Ascending aorta (tissue), 2 donors: Measurements from ENCODE around the gene PTPRN2. TPM values are rescaled to one million over a fixed set of nuclear protein-coding genes. Genes with fewer than 3 reads are reported as not detected.
A peak's percentile ranks its signal among the peaks of the same experiment; 100 is the strongest.

Experiments used
- DNase-seq, 2 donors: peaks; one replicate each; pipeline ENCODE4 v3.0.0-alpha.2; 2019; ENCODE audit warnings: low spot score in 2 of 2
- H3K27ac ChIP-seq, 2 donors: fragments of 200-600 bp; sonication (generic); one replicate each; pipeline ENCODE4 v1.5.1; 2016 to 2017; ENCODE audit warnings: mild to moderate bottlenecking in 1 of 2
- H3K27me3 ChIP-seq: fragments of 200-600 bp; sonication (generic); one replicate; pipeline ENCODE4 v1.5.1; 2017
- H3K36me3 ChIP-seq, 2 donors: fragments of 200-600 bp; sonication (generic); one replicate each; pipeline ENCODE4 v1.5.1; 2016
- H3K4me1 ChIP-seq, 2 donors: fragments of 200-600 bp; sonication (generic); one replicate each; pipeline ENCODE4 v1.5.1; 2016 to 2017; ENCODE audit warnings: mild to moderate bottlenecking in 1 of 2
- H3K4me3 ChIP-seq, 2 donors: fragments of 200-600 bp; sonication (generic); one replicate each; pipeline ENCODE4 v1.5.1; 2016 to 2017; ENCODE audit warnings: mild to moderate bottlenecking in 1 of 2
- H3K9me3 ChIP-seq, 2 donors: fragments of 200-600 bp; sonication (generic); one replicate each; pipeline ENCODE4 v1.5.1; 2016
- intact Hi-C: fragments of 100-400 bp; cut with DNase I; formaldehyde crosslinking; loops from one replicate; pipeline ENCODE4 v1.15.1; 2023
- total RNA-seq: library from RNA; depleted of rRNA; stranded (reverse); fragments of >200 nt; gene quantifications from one replicate; pipeline ENCODE4 v1.1.0, GENCODE V29; 2016
- TF ChIP-seq, protein P1 (sequence below), 3 experiments: fragments of 200-600 bp in 2 of 3; fragments of 450-650 bp in 1 of 3; sonication (generic) in 2 of 3; IDR thresholded peaks; one replicate each; pipeline ENCODE4 v1.5.1; 2016 to 2019; ENCODE audit warnings: antibody characterized with exemption in 3 of 3, mild to moderate bottlenecking in 1 of 3, moderate library complexity in 1 of 3

The PTPRN2 gene
- total RNA-seq, 1 donor from 2014 or later, result 7.3 TPM

DNA sequence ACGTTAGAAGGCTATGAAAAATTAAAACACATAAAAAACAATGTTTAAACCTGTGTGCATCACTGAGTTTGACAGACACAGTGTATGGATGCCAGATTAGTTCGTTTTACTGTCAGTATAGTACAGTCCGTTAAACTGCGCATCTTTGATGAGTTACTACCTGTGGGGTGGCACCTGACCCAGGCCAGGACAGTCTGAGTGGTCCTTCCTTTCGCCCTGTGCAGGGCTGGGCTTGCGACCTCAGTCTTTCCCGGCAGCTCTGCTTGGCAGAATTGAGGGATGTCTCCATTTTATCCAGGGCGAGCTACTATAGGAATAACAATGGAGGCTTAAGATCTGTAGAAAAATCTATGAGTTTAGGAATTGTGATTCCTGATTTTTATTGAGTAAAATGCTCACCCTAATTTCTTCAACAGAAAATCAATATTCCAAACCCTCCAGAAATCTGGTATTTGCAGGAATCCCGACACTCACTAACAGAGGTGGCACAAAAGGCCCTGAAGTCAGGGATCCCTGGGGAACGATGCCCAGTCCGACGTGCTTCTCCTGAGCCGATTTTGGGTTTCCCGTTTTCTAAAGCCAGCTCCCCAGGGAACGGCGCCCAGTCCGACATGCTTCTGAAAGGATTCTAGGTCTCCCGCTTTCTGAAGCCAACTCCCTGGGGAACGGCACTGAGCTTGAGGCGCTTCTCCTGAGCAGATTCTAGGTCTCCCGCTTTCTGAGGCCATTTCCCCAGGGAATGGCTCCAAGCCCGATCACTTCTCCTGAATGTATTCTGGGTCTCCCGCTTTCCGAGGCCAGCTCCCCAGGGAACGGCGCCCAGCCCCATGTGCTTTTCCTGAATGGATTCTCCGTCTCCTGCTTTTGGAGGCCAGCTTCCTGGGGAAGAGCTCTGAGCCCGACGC, 873.2 kb downstream of the PTPRN2 start:
- no peak overlapping the region for H3K4me3 ChIP-seq
- no peaks in the 10 kb centered on the region for H3K4me1 ChIP-seq
- no peak for DNase-seq
- H3K36me3 ChIP-seq, result no peaks in the 10 kb centered on the region
- no peaks in the 10 kb centered on the region for H3K9me3 ChIP-seq
- TF ChIP-seq, protein P1, sequence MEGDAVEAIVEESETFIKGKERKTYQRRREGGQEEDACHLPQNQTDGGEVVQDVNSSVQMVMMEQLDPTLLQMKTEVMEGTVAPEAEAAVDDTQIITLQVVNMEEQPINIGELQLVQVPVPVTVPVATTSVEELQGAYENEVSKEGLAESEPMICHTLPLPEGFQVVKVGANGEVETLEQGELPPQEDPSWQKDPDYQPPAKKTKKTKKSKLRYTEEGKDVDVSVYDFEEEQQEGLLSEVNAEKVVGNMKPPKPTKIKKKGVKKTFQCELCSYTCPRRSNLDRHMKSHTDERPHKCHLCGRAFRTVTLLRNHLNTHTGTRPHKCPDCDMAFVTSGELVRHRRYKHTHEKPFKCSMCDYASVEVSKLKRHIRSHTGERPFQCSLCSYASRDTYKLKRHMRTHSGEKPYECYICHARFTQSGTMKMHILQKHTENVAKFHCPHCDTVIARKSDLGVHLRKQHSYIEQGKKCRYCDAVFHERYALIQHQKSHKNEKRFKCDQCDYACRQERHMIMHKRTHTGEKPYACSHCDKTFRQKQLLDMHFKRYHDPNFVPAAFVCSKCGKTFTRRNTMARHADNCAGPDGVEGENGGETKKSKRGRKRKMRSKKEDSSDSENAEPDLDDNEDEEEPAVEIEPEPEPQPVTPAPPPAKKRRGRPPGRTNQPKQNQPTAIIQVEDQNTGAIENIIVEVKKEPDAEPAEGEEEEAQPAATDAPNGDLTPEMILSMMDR (IDR thresholded peaks at IDR 0.05), result no peak
- H3K27ac ChIP-seq, result no peak overlapping the region
- H3K27me3 ChIP-seq, result no peaks in the 10 kb centered on the region
- intact Hi-C loops, result no loop called here

DNA sequence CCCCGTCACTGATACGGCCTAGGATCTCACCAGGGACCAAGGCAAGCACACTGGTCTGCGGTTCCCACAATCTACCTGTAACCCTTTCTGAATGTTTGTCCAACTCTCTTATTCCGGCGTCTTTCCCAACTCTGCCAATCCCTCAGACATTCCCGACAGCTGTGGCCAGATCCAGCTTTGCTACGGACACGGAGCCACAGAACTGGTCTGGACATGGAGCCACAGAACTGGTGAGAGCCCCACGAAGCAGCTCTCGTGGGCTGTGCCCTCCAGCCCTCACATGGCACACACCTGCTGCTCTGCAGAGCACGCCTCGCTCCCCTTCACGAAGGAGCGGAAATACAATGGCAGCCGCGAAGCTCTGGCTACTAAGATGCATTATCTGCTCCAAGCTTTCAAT, 874.0 kb downstream of the PTPRN2 start:
- intact Hi-C loops, result no loop called here
- H3K9me3 ChIP-seq, result no peaks in the 10 kb centered on the region
- no peaks in the 10 kb centered on the region for H3K36me3 ChIP-seq
- H3K4me3 ChIP-seq, result no peak overlapping the region
- no peaks in the 10 kb centered on the region for H3K27me3 ChIP-seq
- no peak overlapping the region for H3K27ac ChIP-seq
- DNase-seq, result no peak
- H3K4me1 ChIP-seq, result no peaks in the 10 kb centered on the region
- TF ChIP-seq, protein P1 (IDR thresholded peaks at IDR 0.05), result no peak

DNA sequence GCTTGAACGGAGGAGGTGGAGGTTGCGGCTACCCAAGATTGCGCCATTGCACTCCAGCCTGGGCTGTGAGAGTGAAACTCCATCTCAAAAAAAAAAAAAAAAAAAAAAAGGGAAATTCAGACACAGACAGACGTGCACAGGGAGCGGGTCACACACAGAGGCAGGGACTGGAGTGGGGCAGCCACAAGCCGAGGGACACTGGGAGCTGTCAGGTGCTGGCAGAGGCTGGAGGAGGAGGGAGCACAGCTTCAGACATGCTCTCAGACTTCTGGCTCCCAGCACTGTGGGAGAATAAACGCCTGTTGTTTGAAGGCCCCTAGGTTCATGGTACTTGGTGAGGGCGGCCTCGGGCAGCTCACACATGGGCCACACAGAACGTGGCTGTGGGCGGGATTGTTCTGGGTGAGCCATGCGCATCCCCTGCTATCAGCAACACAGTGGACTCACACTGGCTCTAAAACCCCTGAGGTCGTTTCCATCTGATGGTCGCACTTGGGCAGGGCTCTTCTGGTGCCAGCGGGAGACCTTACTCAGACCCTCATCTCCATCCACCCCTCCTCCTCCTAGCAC, 874.9 kb downstream of the PTPRN2 start:
- no peaks in the 10 kb centered on the region for H3K9me3 ChIP-seq
- intact Hi-C loops, result no loop called here
- no peak overlapping the region for H3K27ac ChIP-seq
- H3K4me1 ChIP-seq, result no peaks in the 10 kb centered on the region
- no peak for DNase-seq
- H3K27me3 ChIP-seq, result no peaks in the 10 kb centered on the region
- H3K36me3 ChIP-seq, result no peaks in the 10 kb centered on the region
- TF ChIP-seq, protein P1 (IDR thresholded peaks at IDR 0.05), result no peak
- H3K4me3 ChIP-seq, result no peak overlapping the region

DNA sequence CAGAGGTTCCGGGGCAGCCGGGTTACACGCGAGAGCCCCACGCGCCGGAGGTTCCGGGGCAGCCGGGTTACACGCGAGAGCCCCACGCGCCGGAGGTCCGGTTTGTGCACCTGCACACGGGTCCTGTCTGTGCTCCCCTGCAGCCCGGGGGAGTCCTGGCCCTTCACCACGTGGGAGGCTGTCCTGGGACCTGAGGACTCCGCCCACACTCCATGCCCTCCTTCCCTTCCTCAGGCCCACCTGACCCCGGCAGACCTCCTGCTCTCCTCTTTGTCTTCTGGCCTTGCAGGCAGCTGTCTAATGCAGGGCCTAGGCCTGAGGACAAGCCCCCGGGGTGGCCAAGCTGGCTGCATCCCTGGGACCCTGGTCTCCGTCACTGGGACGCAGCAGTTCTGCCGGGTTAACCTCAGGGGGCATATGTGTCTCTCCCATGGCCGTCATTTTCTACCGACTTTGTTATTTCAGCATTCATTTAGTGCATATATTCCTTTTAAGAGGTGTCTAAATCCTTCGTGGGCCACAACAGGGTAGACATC, 876.2 kb downstream of the PTPRN2 start:
- Histone ChIP-seq H3K27ac (no peak overlapping the region), H3K9me3 (no peaks in the 10 kb centered on the region), H3K27me3 (no peaks in the 10 kb centered on the region), H3K4me3 (no peak overlapping the region), H3K4me1 (no peaks in the 10 kb centered on the region), H3K36me3 (no peaks in the 10 kb centered on the region)
- peak in 1 of 2 donors; percentile 24 for DNase-seq
- TF ChIP-seq, protein P1 (IDR thresholded peaks at IDR 0.05), result no peak
- intact Hi-C loops, result no loop called here

DNA sequence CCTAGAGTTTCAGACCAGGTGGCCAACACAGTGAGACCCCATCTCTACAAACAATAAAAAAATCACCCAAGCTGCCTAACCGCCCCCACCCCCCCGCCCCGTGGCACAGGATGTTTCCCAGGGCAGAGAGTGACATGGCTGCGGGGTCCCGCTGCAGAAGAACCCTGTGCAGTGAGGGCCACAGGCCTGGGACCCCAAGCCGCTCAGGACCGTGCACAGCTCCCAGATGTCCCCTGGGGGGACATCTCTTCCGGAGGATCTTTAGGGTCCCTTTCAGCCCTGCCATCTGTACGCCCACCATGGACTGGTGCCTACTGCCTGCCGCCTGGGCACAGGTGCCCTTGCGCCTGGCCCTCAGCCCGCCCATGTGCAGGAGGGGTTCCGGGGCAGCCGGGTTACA, 877.2 kb downstream of the PTPRN2 start:
- no peaks in the 10 kb centered on the region for H3K4me1 ChIP-seq
- H3K36me3 ChIP-seq, result no peaks in the 10 kb centered on the region
- H3K4me3 ChIP-seq, result no peak overlapping the region
- intact Hi-C loops, result no loop called here
- H3K27me3 ChIP-seq, result no peaks in the 10 kb centered on the region
- no peak overlapping the region for H3K27ac ChIP-seq
- TF ChIP-seq, protein P1 (IDR thresholded peaks at IDR 0.05), result no peak
- no peaks in the 10 kb centered on the region for H3K9me3 ChIP-seq
- DNase-seq, result peak in 1 of 2 donors; percentile 27
